Measurements from ENCODE around the gene HOXC9. TPM values are rescaled to one million over a fixed set of nuclear protein-coding genes. Genes with fewer than 3 reads are reported as not detected.

HOXC9 gene
- polyA plus RNA-seq, 1 experiment = 1.2 TPM

DNA sequence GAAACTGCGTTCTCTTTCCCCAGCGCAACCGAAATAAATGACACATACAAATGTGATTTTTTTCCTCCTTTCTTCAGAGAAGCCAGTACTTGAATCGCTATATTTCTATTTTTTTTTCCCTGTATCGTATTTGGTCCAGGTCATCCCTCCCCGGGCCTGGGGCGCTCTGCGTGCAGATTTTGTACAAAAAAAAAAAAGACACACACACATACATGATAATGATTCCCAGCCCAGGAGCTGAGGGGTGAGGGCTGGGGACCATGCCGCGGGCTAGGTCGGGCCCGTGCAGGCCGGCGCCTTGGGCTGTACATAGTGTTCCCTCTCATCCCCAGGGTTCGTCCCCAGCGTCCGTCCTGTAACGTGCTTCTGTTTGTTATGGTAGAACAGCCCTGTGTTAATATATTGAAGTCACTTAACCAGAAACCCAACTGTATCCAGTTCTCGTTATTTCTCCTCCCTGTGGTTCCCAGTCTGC lies 3.0 kb downstream of the HOXC9 start:
- TF ChIP-seq, protein P1, sequence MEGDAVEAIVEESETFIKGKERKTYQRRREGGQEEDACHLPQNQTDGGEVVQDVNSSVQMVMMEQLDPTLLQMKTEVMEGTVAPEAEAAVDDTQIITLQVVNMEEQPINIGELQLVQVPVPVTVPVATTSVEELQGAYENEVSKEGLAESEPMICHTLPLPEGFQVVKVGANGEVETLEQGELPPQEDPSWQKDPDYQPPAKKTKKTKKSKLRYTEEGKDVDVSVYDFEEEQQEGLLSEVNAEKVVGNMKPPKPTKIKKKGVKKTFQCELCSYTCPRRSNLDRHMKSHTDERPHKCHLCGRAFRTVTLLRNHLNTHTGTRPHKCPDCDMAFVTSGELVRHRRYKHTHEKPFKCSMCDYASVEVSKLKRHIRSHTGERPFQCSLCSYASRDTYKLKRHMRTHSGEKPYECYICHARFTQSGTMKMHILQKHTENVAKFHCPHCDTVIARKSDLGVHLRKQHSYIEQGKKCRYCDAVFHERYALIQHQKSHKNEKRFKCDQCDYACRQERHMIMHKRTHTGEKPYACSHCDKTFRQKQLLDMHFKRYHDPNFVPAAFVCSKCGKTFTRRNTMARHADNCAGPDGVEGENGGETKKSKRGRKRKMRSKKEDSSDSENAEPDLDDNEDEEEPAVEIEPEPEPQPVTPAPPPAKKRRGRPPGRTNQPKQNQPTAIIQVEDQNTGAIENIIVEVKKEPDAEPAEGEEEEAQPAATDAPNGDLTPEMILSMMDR (IDR thresholded peaks at IDR 0.05; ENCODE audit: insufficient read depth, low read depth, low read length) = no peak

DNA sequence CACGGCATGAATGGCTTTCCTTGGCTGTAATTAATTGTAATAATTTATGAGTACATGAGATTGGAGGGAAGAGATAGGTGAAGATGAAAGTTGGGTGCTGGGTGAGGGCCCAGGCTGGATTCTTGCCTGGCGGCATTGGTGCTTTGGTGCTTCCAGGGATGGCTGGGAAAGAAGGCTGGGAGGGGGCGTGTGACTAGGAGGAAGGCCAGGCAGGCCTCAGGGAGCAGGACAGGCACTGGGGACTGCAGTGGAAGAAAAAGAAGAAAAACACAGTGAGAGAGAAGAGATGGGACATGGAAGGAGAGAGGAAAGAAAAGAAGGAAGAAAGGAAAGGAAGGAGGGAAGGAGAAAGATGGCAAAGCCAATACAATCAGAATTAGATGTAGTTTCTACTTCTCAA lies 3.7 kb downstream of the HOXC9 start:
- no peak overlapping the region for H3K4me3 ChIP-seq (ENCODE audit: low read depth, low read length)
- ChIA-PET POLR2A (no interaction called here), CTCF (interaction anchor here (0.9 to 16.8 kb wide), 11 partner anchors 10 to 235 kb away, joined by 3 to 213 read pairs (median 4); partner anchors contain the start of gene HOXC10)
- H3K27me3 ChIP-seq (ENCODE audit: control insufficient read depth, insufficient read depth, low read length) = peaks cover 3% of the 10 kb centered on the region; the same call in 1 of the 2 replicates
- DNase-seq (ENCODE audit: low read depth) = no peak
- H3K36me3 ChIP-seq (ENCODE audit: control insufficient read depth, insufficient read depth, low read length) = no peaks in the 10 kb centered on the region
- TF ChIP-seq, protein P1 (IDR thresholded peaks at IDR 0.05; ENCODE audit: insufficient read depth, low read depth, low read length) = no peak

More for the DNA sequence above, 3.0 kb downstream of the HOXC9 start:
- ChIA-PET POLR2A (no interaction called here), CTCF (interaction anchor here (0.5 to 16.8 kb wide), 7 partner anchors 16 to 234 kb away, joined by 3 to 213 read pairs (median 56); partner anchors contain the start of genes HOXC10 and HOXC6)
- DNase-seq (ENCODE audit: low read depth) = no peak
- H3K27me3 ChIP-seq (ENCODE audit: control insufficient read depth, insufficient read depth, low read length) = no peaks in the 10 kb centered on the region; the same call in 1 of the 2 replicates
- H3K36me3 ChIP-seq (ENCODE audit: control insufficient read depth, insufficient read depth, low read length) = no peaks in the 10 kb centered on the region
- no peak overlapping the region for H3K4me3 ChIP-seq (ENCODE audit: low read depth, low read length)

DNA sequence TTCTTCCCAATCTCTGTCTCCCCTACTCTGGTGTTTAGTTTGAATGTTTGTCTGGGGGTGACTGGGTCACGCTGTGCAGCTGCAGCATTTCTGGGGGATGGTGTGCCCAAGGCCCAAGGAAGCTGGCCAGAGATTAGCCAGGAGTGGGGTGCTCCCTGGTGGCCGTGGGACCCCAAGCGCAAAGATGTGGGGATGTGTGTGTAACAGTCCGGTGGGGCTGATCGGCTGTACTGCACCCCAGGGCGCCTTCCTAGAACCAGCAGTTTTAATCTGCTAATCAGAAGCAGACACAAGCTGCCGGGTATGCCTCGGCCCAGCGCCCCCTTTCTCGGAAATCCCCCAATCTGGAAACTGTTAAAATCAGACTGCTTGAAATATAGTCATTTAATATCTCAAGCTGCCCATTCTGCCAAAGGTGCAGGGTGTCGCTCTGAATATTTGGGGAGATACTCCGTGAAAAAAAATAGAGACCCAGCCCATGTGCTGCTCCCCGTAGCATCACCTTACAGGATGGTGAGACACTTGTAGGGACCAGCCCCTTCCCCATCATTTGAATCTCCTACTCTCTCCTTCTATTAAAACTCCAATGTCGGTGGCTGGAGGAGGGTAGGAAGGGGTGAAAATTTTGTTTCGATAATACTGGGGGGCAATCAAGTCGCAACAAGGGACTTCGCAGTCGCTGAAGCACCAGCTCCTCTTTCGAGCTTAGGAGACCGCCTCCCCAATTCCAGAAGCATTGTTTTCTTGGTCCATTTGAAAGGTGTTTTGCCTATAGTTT lies 4.3 kb downstream of the HOXC9 start:
- no peak overlapping the region for H3K4me3 ChIP-seq (ENCODE audit: low read depth, low read length)
- ChIA-PET CTCF (interaction anchor here (0.7 to 16.8 kb wide), 16 partner anchors 9 to 235 kb away, joined by 3 to 213 read pairs (median 3); partner anchors contain the start of genes HOXC10 and HOXC5), POLR2A (no interaction called here)
- DNase-seq (ENCODE audit: low read depth) = no peak
- peaks cover 3% of the 10 kb centered on the region; the same call in 1 of the 2 replicates for H3K27me3 ChIP-seq (ENCODE audit: control insufficient read depth, insufficient read depth, low read length)
- H3K36me3 ChIP-seq (ENCODE audit: control insufficient read depth, insufficient read depth, low read length) = no peaks in the 10 kb centered on the region
- TF ChIP-seq, protein P1 (IDR thresholded peaks at IDR 0.05; ENCODE audit: insufficient read depth, low read depth, low read length) = peak; percentile 26; the same call in 1 of the 2 replicates

DNA sequence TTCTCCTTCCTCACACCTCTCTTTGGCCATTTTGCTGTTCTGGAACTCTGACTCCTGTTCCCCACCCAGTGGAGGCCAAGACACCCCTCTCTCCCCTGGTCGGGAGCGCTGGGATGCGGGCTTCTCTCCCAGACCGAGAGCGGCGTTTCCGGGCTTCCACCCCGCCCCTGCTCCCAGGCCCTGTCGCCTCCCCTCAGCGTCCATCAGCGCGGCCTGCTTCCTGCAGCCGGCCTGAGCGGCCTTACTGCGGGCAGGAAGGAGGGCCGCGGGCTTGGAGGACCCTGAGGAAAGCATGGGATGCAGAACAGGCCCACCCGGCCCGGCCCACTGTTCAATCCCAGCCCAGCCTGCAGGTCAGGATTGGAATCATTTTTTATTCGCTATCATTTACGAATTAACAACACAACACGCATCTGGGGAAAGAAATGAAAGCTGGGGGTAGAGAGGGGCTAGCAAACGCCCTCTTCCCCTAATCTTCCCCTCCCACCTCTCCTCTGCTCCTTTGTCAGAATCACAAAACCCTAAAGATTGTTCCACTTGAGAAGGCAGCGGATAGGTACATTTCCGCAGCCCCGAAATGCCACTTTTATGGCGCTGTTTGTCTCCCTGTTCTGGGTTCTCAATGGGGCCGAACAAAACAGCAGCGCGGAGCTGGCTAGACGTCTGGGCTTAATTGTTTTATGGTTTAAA lies 5.0 kb downstream of the HOXC9 start:
- H3K27me3 ChIP-seq (ENCODE audit: control insufficient read depth, insufficient read depth, low read length) = peaks cover 7% of the 10 kb centered on the region
- H3K36me3 ChIP-seq (ENCODE audit: control insufficient read depth, insufficient read depth, low read length) = no peaks in the 10 kb centered on the region
- ChIA-PET POLR2A (no interaction called here), CTCF (interaction anchor here (0.7 to 16.8 kb wide), 17 partner anchors 10 to 211 kb away, joined by 3 to 213 read pairs (median 6); partner anchors contain the start of genes HOXC10 and HOXC5)
- no peak overlapping the region for H3K4me3 ChIP-seq (ENCODE audit: low read depth, low read length)
- DNase-seq (ENCODE audit: low read depth) = no peak
- TF ChIP-seq, protein P1 (IDR thresholded peaks at IDR 0.05; ENCODE audit: insufficient read depth, low read depth, low read length) = no peak

DNA sequence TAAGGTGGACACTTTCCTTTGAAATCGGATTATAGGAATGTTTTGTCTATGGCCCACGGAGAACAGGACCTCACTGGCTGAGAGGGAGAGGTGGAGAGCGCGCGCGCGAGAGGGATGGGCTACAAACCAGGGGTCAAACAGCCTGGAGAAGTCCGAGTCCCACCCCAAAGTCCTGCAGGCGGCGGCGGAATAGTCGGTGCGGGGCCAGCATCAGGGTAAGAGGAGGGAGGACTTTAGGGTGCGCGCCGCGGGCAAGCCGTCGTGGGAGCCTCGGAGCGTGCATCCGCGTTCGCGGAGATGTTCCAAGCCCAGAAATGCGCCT lies 5.5 kb downstream of the HOXC9 start:
- Histone ChIP-seq H3K36me3 (ENCODE audit: control insufficient read depth, insufficient read depth, low read length) (no peaks in the 10 kb centered on the region), H3K4me3 (ENCODE audit: low read depth, low read length) (no peak overlapping the region), H3K27me3 (ENCODE audit: control insufficient read depth, insufficient read depth, low read length) (peaks cover 12% of the 10 kb centered on the region)
- ChIA-PET CTCF (interaction anchor here (0.6 to 16.8 kb wide), 19 partner anchors 8 to 211 kb away, joined by 3 to 213 read pairs (median 5); partner anchors contain the start of genes HOXC10 and SMUG1), POLR2A (no interaction called here)
- TF ChIP-seq, protein P1 (IDR thresholded peaks at IDR 0.05; ENCODE audit: insufficient read depth, low read depth, low read length) = no peak
- no peak for DNase-seq (ENCODE audit: low read depth)

Measured in BJ (cell line).